ENCODE measurements around the gene CST9. TPM values are rescaled to one million over a fixed set of nuclear protein-coding genes. Genes with fewer than 3 reads are reported as not detected.
A peak's percentile ranks its signal among the peaks of the same experiment; 100 is the strongest.
"Not testable (repeated sequence)": the region's sequence is repeated elsewhere in the genome, so short reads cannot be mapped to it uniquely, and the experiment has no call there.

Gene CST9
- total RNA-seq, 6 experiments from 2014 or later = not detected

DNA sequence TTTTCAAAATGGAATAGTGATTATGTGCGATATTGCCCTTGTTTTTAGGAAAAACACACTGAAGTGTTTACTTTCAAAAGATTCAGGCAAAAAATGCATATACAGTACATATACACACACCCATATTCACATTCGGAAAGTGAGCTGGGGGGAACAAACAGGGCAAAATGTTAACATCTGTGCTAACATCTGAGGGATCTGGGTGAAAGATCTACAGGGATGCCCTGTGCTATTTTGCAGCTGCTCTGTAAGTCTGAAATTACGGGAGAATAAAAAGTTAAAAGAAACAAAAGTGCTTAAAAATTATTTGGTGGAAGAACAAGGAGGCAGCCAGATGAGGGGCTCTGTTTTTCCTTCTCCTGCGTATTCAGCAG, 31.2 kb upstream of the CST9 start:
- peak overlapping the region; percentile 92 for H3K4me3 Mint-ChIP-seq
- H3K36me3 Mint-ChIP-seq (ENCODE audit: low read depth) = peaks cover 17% of the 10 kb centered on the region
- peaks cover 26% of the 10 kb centered on the region for H3K4me1 Mint-ChIP-seq (ENCODE audit: low read depth)
- TF ChIP-seq, protein P1, sequence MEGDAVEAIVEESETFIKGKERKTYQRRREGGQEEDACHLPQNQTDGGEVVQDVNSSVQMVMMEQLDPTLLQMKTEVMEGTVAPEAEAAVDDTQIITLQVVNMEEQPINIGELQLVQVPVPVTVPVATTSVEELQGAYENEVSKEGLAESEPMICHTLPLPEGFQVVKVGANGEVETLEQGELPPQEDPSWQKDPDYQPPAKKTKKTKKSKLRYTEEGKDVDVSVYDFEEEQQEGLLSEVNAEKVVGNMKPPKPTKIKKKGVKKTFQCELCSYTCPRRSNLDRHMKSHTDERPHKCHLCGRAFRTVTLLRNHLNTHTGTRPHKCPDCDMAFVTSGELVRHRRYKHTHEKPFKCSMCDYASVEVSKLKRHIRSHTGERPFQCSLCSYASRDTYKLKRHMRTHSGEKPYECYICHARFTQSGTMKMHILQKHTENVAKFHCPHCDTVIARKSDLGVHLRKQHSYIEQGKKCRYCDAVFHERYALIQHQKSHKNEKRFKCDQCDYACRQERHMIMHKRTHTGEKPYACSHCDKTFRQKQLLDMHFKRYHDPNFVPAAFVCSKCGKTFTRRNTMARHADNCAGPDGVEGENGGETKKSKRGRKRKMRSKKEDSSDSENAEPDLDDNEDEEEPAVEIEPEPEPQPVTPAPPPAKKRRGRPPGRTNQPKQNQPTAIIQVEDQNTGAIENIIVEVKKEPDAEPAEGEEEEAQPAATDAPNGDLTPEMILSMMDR (IDR thresholded peaks at IDR 0.05) = no peak
- H3K27ac Mint-ChIP-seq = peak overlapping the region; percentile 91
- H3K27me3 Mint-ChIP-seq (ENCODE audit: insufficient read depth) = no peaks in the 10 kb centered on the region; the same call in 1 of the 2 replicates
- H3K9me3 Mint-ChIP-seq = no peaks in the 10 kb centered on the region
- DNase-seq = no peak

DNA sequence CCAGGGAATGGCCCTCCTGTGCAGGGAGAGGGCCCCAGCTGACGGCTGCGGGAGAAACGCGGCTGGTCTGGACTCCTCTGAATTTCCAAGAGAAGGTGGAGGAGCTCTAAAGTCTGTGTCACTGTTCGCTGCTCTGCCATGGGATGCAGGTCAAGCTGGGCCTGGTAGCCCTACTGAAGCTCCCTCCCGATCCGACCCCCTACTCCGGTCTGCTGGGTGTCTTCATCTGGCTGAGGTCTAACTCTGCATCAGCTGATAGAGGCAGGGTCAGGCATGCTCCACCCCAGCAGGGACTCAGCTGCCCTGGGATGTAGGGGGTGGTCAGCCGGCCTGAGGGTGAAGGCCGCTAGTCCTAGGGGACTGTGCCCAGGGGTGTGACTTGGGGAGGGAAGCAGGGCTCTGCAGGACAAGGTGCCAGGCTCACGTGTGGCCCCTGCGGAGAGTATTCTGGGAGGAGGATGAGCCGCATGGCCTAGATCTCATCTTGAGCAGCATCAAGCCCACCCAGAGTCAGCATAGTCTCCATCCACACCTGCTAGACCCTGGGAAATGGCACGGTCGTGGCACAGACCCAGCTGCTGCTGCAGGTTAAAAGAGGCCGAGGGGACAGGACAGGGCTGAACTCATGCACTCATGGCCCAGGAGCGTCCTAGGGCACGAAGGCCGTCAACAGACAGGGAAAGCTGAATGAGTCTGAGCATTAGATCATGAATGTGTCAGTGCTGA, 30.6 kb upstream of the CST9 start:
- Mint-ChIP-seq H3K4me3 (peak overlapping the region; percentile 92), H3K9me3 (no peaks in the 10 kb centered on the region), H3K27ac (peak overlapping the region; percentile 91), H3K4me1 (ENCODE audit: low read depth) (peaks cover 25% of the 10 kb centered on the region), H3K36me3 (ENCODE audit: low read depth) (peaks cover 17% of the 10 kb centered on the region), H3K27me3 (ENCODE audit: insufficient read depth) (no peaks in the 10 kb centered on the region; the same call in 1 of the 2 replicates)
- no peak for DNase-seq
- TF ChIP-seq, protein P1 (IDR thresholded peaks at IDR 0.05) = no peak

DNA sequence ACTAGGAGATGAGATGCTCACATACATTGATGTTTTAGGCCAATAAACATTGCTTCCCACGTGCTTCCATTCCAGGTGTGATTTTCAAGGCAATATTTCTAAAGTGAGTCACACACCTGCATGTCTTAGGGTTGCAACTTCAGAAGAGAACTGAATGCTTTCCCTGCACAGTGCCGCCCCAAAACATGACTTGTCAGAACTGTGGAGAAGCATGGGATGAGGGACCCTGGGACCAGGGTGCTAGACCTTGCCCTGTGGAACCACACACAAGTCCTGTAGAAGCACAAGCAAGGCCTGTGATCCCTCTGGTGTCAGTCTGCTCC, 30.0 kb upstream of the CST9 start:
- not testable (repeated sequence) for DNase-seq; H3K9me3 Mint-ChIP-seq; H3K27me3 Mint-ChIP-seq (ENCODE audit: insufficient read depth); H3K27ac Mint-ChIP-seq
- peak overlapping the region; percentile 92 for H3K4me3 Mint-ChIP-seq
- peaks cover 17% of the 10 kb centered on the region for H3K36me3 Mint-ChIP-seq (ENCODE audit: low read depth)
- peaks cover 25% of the 10 kb centered on the region for H3K4me1 Mint-ChIP-seq (ENCODE audit: low read depth)

DNA sequence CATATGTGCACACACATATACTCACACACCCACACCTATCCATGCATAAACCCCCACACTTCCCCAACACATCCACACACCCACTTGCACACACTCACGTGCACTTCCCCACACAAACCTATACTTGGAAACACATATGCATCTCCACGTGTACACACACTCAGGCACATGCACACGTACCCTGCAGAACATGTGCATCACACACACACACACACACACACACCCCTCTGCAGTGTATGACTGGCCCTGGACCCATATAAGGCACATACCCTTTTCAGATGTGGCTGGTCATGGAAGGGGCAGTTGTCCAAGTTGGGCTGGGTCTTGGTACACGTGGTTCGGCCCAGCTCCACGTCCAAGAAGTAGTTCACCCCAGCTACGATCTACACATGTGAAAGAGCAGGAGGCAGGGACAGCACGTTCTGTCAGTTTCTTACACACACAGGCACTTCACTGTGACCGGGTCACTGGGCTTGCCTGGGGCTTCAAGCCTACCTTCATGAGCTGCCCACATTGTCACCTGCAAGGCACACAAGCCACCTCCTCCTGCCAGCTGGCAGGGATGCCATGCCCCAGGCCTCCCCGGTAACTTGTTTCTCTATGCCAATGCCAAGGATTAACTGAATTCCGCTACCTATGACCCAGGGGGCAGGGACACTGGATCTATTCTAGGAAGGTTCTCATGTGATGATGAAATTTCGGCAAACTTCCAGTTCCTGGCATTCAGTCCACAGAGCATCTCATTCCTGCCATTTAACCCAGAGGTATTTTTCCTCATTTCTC, 29.5 kb upstream of the CST9 start:
- no peak overlapping the region for H3K27ac Mint-ChIP-seq
- no peak for DNase-seq
- no peaks in the 10 kb centered on the region for H3K27me3 Mint-ChIP-seq (ENCODE audit: insufficient read depth)
- H3K9me3 Mint-ChIP-seq = no peaks in the 10 kb centered on the region
- H3K36me3 Mint-ChIP-seq (ENCODE audit: low read depth) = peaks cover 17% of the 10 kb centered on the region
- TF ChIP-seq, protein P1 (IDR thresholded peaks at IDR 0.05) = no peak
- H3K4me1 Mint-ChIP-seq (ENCODE audit: low read depth) = peaks cover 25% of the 10 kb centered on the region
- H3K4me3 Mint-ChIP-seq = peak overlapping the region; percentile 3

DNA sequence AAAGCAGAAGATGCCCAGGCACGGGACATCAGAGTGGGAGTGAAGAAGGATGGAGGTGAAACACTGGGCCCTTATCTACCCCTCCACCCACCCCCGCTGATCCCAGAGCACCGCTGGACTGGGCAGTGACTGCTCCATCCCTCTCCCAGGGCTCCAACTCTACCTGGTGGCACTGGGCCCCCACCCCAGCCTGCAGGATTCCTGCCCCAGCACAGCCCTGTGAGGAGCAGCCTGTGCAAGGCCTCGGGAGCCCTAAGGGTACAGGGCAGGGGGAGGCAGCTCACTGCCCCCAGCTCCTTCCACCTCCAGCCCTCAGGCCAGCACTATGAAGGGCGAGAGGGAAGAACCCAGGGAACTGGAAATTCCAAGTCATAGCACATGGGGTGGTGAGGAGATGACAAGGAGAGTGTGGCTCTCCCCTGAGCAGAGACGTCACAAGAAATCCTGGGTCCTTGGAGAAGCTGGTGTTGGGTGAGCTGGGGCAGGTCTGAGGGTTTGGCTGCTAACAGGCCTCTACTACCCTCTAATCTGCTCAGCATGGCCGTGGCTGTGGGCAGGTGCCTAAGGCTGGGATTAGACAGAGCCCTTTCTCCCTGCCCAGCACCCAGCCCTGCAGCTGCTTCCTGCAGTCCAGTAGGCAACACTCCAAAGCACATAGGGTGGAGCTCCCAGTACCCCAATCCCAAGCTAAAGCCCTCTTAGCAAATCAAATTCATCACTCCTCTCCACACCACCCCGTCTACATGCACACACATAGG, 28.5 kb upstream of the CST9 start:
- Mint-ChIP-seq H3K27ac (no peak overlapping the region), H3K4me1 (ENCODE audit: low read depth) (peaks cover 29% of the 10 kb centered on the region), H3K36me3 (ENCODE audit: low read depth) (peaks cover 17% of the 10 kb centered on the region), H3K27me3 (ENCODE audit: insufficient read depth) (no peaks in the 10 kb centered on the region), H3K4me3 (no peak overlapping the region), H3K9me3 (no peaks in the 10 kb centered on the region)
- TF ChIP-seq, protein P1 (IDR thresholded peaks at IDR 0.05) = no peak
- no peak for DNase-seq

All from HFFc6 (cell line).